SK-N-SH (cell line): ENCODE data around the gene GRIN1.

Source experiments
- CHD2 ChIP-seq: fragments of 150-350 bp; IDR thresholded peaks from 2 replicates; pipeline ENCODE4 v1.6.1; 2018; ENCODE audit warnings: low read length; ENCODE audit not compliant: partially characterized antibody
- EP300 ChIP-seq, 2 experiments: IDR thresholded peaks; 2 replicates each; pipeline versions ENCODE4 v1.4.0 to v1.6.1; 2012; ENCODE audit warnings: borderline replicate concordance in 1 of 2, low read depth in 1 of 2, low read length in 1 of 2
- FOSL2 ChIP-seq: IDR thresholded peaks from 2 replicates; pipeline ENCODE4 v1.4.0; 2012; ENCODE audit warnings: low read depth, mild to moderate bottlenecking, moderate library complexity, borderline replicate concordance
- MXI1 ChIP-seq: IDR thresholded peaks from 2 replicates; pipeline ENCODE4 v1.6.1; 2012; ENCODE audit warnings: mild to moderate bottlenecking, low read depth, low read length, improper control_type of control experiment
- NFIC ChIP-seq: IDR thresholded peaks from 2 replicates; pipeline ENCODE4 v1.4.0; 2012; ENCODE audit warnings: borderline replicate concordance
- NRF1 ChIP-seq: IDR thresholded peaks from 2 replicates; pipeline ENCODE4 v1.6.1; 2012; ENCODE audit warnings: low read depth, mild to moderate bottlenecking, low read length
- POLR2AphosphoS5 ChIP-seq: IDR thresholded peaks from 2 replicates; pipeline ENCODE4 v1.6.1; 2012; ENCODE audit warnings: low read depth, low read length
- RAD21 ChIP-seq: IDR thresholded peaks from 2 replicates; pipeline ENCODE4 v1.6.1; 2012; ENCODE audit warnings: mild to moderate bottlenecking, low read length
- TAF1 ChIP-seq: IDR thresholded peaks from 2 replicates; pipeline ENCODE4 v1.6.1; 2012; ENCODE audit warnings: low read depth, mild to moderate bottlenecking, low read length, moderate library complexity, borderline replicate concordance
- YY1 ChIP-seq: IDR thresholded peaks from 2 replicates; pipeline ENCODE4 v1.4.0; 2012; ENCODE audit warnings: low read depth, mild to moderate bottlenecking
- TF ChIP-seq, protein P1 (sequence below): fragments of 200-600 bp; sonication (generic); IDR thresholded peaks from 2 replicates; pipeline ENCODE4 v1.6.1; 2017; ENCODE audit warnings: antibody characterized with exemption, mild to moderate bottlenecking, moderate library complexity
- TF ChIP-seq, protein P2 (sequence below): IDR thresholded peaks from 2 replicates; pipeline ENCODE4 v1.4.0; 2012; ENCODE audit warnings: low read depth

DNA sequence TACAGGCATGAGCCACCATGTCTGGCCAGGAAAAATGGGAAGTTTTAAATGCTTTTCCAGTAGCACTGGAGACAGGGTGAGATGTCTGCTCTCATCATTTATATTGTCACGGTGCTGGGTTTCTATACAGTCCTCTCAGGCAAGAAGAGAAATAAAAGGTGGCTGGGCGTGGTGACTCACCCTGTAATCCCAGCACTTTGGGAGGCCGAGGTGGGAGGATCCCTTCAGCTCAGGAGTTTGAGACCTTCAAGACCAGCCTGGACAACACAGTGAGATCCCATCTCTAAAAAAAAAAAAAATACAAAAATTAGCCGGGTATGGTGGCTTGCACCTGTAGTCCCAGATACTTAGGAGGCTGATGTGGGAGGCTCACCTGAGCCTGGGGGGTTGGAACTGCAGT is 4.8 kb upstream of the GRIN1 start:
- TF ChIP-seq NFIC (no peak), EP300 (IDR thresholded peaks at IDR 0.05; ENCODE audit: borderline replicate concordance in 1 of 2, low read depth in 1 of 2, low read length in 1 of 2) (no peak), TAF1 (no peak), POLR2AphosphoS5 (no peak), YY1 (no peak), RAD21 (no peak), FOSL2 (no peak), MXI1 (no peak), CHD2 (no peak), NRF1 (no peak)
- TF ChIP-seq, protein P1, sequence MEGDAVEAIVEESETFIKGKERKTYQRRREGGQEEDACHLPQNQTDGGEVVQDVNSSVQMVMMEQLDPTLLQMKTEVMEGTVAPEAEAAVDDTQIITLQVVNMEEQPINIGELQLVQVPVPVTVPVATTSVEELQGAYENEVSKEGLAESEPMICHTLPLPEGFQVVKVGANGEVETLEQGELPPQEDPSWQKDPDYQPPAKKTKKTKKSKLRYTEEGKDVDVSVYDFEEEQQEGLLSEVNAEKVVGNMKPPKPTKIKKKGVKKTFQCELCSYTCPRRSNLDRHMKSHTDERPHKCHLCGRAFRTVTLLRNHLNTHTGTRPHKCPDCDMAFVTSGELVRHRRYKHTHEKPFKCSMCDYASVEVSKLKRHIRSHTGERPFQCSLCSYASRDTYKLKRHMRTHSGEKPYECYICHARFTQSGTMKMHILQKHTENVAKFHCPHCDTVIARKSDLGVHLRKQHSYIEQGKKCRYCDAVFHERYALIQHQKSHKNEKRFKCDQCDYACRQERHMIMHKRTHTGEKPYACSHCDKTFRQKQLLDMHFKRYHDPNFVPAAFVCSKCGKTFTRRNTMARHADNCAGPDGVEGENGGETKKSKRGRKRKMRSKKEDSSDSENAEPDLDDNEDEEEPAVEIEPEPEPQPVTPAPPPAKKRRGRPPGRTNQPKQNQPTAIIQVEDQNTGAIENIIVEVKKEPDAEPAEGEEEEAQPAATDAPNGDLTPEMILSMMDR: no peak
- TF ChIP-seq, protein P2, sequence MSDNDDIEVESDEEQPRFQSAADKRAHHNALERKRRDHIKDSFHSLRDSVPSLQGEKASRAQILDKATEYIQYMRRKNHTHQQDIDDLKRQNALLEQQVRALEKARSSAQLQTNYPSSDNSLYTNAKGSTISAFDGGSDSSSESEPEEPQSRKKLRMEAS: no peak
